ENCODE results near the gene RBMS3. TPM values are rescaled to one million over a fixed set of nuclear protein-coding genes. Genes with fewer than 3 reads are reported as not detected.

The RBMS3 gene
- total and polyA plus RNA-seq, 2 experiments from 2014 or later = 3.2 to 7.4 TPM

DNA sequence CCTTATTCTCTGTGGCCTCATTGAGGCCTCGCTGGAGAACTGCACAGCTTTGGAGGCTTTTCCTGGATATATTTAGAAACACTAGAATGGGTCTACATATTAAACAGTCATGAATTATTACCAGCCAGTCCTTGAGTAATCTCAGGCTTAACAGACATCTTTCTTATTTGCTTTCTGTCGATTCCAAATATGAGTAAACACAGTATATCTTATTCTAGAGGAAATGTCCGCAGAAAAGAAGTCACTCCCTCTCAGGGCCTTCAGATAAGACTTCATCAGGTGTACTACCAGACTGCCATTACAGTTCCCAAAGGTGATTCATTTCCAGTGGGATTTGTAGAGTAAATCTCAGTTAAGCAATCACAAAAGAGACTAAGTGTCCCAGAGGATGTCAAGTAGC is 310.7 kb downstream of the RBMS3 start:
- H3K27ac Mint-ChIP-seq = no peak overlapping the region
- ATAC-seq (no peak), DNase-seq (ENCODE audit: low spot score) (no peak)
- H3K4me1 ChIP-seq (ENCODE audit: insufficient read depth) = no peaks in the 10 kb centered on the region
- H3K36me3 ChIP-seq (ENCODE audit: insufficient read depth) = no peaks in the 10 kb centered on the region
- H4K20me1 ChIP-seq (replicated peaks; ENCODE audit: insufficient read depth) = no peaks in the 10 kb centered on the region
- TF ChIP-seq CTCF (conservative IDR thresholded peaks at IDR 0.05; ENCODE audit: low read depth in 2 of 2) = no peak
- TF ChIP-seq, protein P1, sequence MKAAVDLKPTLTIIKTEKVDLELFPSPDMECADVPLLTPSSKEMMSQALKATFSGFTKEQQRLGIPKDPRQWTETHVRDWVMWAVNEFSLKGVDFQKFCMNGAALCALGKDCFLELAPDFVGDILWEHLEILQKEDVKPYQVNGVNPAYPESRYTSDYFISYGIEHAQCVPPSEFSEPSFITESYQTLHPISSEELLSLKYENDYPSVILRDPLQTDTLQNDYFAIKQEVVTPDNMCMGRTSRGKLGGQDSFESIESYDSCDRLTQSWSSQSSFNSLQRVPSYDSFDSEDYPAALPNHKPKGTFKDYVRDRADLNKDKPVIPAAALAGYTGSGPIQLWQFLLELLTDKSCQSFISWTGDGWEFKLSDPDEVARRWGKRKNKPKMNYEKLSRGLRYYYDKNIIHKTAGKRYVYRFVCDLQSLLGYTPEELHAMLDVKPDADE (IDR thresholded peaks at IDR 0.05) = no peak
- no peak for TF ChIP-seq EZH2 (IDR thresholded peaks at IDR 0.05; ENCODE audit: low read depth, unreplicated experiment)
- TF ChIP-seq EZH2phosphoT487 (IDR thresholded peaks at IDR 0.05; ENCODE audit: unreplicated experiment) = no peak
- no peak for TF ChIP-seq ZNF114 (CRISPR knock-in tag; IDR thresholded peaks at IDR 0.05)
- no peak for TF ChIP-seq ZNF331 (CRISPR knock-in tag; IDR thresholded peaks at IDR 0.05; ENCODE audit: low read depth)
- TF ChIP-seq, protein P2, sequence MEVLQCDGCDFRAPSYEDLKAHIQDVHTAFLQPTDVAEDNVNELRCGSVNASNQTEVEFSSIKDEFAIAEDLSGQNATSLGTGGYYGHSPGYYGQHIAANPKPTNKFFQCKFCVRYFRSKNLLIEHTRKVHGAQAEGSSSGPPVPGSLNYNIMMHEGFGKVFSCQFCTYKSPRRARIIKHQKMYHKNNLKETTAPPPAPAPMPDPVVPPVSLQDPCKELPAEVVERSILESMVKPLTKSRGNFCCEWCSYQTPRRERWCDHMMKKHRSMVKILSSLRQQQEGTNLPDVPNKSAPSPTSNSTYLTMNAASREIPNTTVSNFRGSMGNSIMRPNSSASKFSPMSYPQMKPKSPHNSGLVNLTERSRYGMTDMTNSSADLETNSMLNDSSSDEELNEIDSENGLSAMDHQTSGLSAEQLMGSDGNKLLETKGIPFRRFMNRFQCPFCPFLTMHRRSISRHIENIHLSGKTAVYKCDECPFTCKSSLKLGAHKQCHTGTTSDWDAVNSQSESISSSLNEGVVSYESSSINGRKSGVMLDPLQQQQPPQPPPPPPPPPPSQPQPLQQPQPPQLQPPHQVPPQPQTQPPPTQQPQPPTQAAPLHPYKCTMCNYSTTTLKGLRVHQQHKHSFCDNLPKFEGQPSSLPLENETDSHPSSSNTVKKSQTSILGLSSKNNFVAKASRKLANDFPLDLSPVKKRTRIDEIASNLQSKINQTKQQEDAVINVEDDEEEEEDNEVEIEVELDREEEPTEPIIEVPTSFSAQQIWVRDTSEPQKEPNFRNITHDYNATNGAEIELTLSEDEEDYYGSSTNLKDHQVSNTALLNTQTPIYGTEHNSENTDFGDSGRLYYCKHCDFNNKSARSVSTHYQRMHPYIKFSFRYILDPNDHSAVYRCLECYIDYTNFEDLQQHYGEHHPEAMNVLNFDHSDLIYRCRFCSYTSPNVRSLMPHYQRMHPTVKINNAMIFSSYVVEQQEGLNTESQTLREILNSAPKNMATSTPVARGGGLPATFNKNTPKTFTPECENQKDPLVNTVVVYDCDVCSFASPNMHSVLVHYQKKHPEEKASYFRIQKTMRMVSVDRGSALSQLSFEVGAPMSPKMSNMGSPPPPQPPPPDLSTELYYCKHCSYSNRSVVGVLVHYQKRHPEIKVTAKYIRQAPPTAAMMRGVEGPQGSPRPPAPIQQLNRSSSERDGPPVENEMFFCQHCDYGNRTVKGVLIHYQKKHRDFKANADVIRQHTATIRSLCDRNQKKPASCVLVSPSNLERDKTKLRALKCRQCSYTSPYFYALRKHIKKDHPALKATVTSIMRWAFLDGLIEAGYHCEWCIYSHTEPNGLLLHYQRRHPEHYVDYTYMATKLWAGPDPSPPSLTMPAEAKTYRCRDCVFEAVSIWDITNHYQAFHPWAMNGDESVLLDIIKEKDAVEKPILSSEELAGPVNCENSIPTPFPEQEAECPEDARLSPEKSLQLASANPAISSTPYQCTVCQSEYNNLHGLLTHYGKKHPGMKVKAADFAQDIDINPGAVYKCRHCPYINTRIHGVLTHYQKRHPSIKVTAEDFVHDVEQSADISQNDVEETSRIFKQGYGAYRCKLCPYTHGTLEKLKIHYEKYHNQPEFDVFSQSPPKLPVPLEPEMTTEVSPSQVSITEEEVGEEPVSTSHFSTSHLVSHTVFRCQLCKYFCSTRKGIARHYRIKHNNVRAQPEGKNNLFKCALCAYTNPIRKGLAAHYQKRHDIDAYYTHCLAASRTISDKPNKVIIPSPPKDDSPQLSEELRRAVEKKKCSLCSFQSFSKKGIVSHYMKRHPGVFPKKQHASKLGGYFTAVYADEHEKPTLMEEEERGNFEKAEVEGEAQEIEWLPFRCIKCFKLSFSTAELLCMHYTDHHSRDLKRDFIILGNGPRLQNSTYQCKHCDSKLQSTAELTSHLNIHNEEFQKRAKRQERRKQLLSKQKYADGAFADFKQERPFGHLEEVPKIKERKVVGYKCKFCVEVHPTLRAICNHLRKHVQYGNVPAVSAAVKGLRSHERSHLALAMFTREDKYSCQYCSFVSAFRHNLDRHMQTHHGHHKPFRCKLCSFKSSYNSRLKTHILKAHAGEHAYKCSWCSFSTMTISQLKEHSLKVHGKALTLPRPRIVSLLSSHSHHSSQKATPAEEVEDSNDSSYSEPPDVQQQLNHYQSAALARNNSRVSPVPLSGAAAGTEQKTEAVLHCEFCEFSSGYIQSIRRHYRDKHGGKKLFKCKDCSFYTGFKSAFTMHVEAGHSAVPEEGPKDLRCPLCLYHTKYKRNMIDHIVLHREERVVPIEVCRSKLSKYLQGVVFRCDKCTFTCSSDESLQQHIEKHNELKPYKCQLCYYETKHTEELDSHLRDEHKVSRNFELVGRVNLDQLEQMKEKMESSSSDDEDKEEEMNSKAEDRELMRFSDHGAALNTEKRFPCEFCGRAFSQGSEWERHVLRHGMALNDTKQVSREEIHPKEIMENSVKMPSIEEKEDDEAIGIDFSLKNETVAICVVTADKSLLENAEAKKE (CRISPR knock-in tag; IDR thresholded peaks at IDR 0.05) = no peak
- no peak for TF ChIP-seq REST (IDR thresholded peaks at IDR 0.05; ENCODE audit: unreplicated experiment)
- no peak for TF ChIP-seq STAT1 (IDR thresholded peaks at IDR 0.05; ENCODE audit: unreplicated experiment)
- no peaks in the 10 kb centered on the region for H3F3A ChIP-seq (replicated peaks; ENCODE audit: low read depth)
- 0 out of 2 replicates have a peak, but pooled peaks cover 2% of the 10 kb centered on the region for H3K9me2 ChIP-seq (ENCODE audit: insufficient read depth)
- no peak overlapping the region for H3K4me2 ChIP-seq
- H3K4me3 ChIP-seq = no peak overlapping the region
- H2AFZ ChIP-seq = no peak overlapping the region
- H3K27me3 Mint-ChIP-seq (ENCODE audit: insufficient read depth, low read depth, poor library complexity) = no peaks in the 10 kb centered on the region
- no peak overlapping the region for H3K27ac ChIP-seq (ENCODE audit: low read depth)
- no peak overlapping the region for H3K4me3 Mint-ChIP-seq
- no peaks in the 10 kb centered on the region for H3K79me2 ChIP-seq (replicated peaks; ENCODE audit: insufficient read depth)
- H3K4me1 Mint-ChIP-seq = no peaks in the 10 kb centered on the region
- no peaks in the 10 kb centered on the region for H3K9me3 Mint-ChIP-seq
- no peaks in the 10 kb centered on the region for H3K36me3 Mint-ChIP-seq (ENCODE audit: low read depth)
- H3K27me3 ChIP-seq (ENCODE audit: insufficient read depth) = no peaks in the 10 kb centered on the region
